ENCODE results near the gene LAMTOR5. TPM values are rescaled to one million over a fixed set of nuclear protein-coding genes. Genes with fewer than 3 reads are reported as not detected.

Gene LAMTOR5
- total RNA-seq, 1 experiment from 2014 or later, result 189 TPM

- peak; percentile 70 for DNase-seq (ENCODE audit: low read depth)
Measured at GRCh38 chr1:110390096-110390495, 17.4 kb downstream of the LAMTOR5 start.

DNA sequence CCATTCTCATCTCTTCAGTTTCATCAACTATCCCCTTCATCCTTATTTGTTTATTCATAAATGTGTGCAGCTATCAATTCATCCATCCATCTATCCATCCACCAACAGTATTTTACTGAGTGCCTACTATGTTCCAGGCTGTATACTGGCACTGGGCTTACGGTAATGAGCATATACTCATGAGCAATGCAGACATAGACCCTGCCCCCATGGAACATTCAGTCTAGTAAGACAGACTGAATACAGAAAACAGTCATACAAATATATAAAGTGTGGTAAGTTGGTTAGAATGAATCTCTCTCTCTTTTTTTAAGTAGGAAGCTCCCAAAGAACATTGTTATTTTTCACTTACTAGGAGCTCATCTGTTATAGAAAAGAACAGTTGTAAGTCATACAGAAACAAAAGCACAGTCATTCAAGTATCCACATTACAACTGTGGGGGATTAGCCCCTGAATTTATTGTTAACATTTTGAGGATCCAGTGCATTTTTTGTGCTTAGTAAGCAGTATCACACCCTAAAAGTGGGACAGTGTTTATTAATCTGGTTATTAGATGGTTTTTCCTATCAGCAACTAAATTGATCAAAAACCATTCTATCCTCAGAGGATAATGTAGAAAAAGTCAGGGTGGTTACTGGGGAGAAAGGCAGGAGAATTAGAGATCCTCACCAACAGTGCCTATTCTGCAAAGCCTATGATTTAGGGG is 20.3 kb downstream of the LAMTOR5 start:
- DNase-seq (ENCODE audit: low read depth), result no peak

GRCh38 chr1:110385369-110385768 is 22.1 kb downstream of the LAMTOR5 start:
- DNase-seq (ENCODE audit: low read depth), result no peak

DNA sequence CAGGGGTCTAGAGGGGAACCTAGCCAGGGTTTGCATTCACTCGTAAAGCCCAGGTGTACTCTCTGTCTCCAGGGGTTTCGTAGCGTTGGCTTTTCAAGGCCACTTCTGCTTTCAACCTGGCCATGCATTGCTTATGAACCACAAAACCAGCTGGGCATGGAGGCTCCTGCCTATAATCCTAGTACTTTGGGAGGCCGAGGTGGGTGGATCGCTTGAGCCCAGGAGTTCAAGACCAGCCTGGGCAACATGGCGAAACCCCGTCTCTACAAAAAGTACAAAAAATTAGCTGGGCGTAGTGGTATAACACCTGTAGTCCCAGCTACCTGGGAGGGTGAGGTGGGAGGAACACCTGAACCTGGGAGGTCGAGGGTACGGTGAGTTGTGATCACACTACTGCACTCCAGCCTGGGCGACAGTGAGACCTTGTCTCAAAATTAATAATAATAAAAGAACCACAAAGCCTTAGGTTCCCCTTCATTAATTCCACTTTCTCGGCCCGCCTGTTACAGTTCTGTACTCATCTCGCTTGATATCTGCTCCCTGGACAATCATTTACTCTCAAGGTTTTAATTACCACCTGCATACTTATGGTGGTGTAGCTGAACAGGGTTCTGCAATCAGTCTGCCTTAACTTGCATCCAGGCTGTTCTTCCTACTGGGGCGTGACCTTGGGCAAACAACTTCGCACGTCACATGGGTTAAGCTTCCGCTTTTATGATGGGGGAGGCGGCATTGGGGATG is 22.7 kb downstream of the LAMTOR5 start:
- DNase-seq (ENCODE audit: low read depth), result no peak

DNA sequence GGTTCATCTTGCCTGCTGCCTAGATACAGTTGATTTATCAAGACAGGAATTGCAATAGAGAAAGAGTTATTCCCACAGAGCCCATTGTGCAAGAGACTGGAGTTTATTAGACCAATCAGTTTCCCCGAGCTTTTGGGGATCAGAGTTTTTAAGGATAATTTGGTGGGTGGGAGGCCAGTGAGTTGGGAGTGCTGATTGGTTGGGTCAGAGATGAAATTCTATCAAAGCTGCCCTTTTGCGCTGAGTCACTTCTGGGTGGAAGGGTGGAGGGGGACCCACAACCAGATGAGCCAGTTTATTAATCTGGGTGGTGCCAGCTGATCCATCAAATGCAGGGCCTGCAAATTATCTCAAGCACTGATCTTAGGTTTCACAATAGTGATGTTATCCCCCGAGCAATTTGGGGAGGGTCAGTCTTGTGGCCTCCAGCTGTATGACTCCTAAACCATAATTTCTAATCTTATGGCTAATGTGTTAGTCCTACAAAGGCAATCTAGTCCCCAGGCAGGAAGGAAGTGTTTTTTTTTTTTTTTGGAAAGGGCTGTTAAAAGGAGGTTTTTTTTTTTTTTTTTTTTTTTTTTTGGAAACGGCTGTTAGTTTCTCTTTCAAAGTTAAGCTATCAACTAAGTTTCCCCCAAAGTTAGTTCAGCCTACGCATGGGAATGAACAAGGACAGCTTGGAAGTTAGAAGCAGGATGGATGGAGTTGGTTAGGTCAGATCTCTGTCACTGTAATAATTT is 24.1 kb downstream of the LAMTOR5 start:
- peak; percentile 23 for DNase-seq (ENCODE audit: low read depth)

DNA sequence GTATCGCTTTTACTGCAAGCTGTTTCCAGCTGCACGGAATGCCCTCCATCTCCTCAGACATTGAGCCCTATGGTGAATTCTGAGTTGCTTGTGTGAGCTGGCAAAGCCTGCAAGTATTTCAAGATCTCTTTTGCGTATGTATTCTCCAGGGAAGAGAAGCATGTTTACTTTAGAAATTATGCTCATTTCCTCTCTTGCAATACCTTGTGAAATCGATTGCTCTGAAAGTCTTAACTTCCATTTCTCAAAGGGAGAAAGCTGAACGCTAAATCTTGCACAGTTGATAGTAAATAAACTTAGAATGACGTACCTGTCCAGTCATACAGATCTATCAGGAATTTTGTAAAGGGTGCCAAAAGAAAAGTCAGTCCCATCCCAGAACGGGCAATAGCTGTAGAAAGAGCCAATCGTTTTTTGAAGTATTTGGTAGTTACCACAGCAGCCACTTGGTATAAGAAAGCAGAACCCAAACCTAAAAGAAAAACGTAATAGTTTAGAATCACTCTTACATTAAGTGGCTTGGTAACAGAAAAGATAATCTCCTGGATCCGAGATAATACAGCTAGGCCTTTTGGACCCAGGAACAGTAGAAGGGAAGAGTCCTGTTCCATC is 26.7 kb downstream of the LAMTOR5 start:
- DNase-seq (ENCODE audit: low read depth), result no peak

- DNase-seq (ENCODE audit: low read depth), result no peak
Measured at GRCh38 chr1:110375490-110375889, 32.0 kb downstream of the LAMTOR5 start.

DNA sequence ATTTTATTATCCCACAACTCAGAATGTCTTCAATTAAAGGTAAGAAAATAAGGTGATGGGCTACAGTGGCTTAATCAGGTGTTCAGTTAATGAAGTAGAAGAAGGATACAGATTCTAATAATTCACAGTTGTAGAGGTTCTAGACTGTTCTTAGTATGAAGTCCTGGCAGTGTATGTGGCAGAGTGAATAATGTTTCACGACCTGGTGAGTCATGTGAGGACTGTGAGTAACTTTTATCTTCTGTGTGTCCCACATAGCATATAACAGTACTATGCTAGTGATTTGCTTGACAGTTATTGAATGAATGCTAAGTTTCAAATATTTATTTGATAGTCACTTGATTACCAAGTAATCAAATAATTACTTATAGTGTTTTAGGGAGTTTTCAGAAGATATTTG is 36.7 kb downstream of the LAMTOR5 start:
- peak; percentile 67 for DNase-seq (ENCODE audit: low read depth)

- no peak for DNase-seq (ENCODE audit: low read depth)
Measured at GRCh38 chr1:110364221-110364620, 43.3 kb downstream of the LAMTOR5 start.

DNA sequence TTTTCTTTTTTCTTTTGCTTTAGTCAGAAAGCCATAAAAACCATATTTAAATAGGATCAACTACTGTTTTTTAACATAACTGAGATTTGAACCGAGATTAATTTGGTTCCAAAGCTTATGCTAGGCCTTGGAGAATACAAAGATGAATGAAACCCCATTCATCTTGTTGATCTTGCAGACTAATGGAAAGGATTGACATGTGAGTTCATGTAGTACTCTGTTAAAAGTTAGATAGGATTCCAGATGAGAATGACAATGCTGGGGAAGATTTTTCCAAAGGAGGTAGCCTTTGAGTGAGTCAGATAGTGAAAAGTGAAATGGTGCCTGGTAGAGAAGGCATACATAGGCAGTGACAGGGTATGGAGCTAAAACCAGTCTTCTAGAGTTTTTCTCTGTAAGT is 45.6 kb downstream of the LAMTOR5 start:
- no peak for DNase-seq (ENCODE audit: low read depth)

GRCh38 chr1:110360431-110360830 is 47.1 kb downstream of the LAMTOR5 start:
- no peak for DNase-seq (ENCODE audit: low read depth)

DNA sequence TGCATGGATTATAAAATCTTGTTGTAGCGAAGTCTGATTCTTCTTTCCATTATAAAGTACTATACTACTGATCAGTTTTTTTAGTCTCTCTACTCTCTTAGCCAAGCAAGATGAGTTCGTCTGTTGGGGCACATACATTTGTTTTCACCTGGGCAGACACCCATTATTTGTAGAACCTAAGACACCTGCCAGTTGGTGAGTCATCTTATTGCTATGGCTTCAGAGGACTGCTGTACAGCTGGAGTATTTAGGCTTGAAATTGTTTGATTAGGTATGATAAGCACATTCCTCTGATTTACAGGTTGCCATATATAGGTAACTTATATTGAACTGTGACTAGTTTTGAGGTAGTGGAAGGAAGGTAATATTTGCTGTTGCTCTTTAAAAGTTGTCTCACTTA is 51.1 kb downstream of the LAMTOR5 start:
- no peak for DNase-seq (ENCODE audit: low read depth)

- DNase-seq (ENCODE audit: low read depth), result no peak
Measured at GRCh38 chr1:110355321-110355720, 52.2 kb downstream of the LAMTOR5 start.

Other genes with a start within 250 kb of the LAMTOR5 start
- 5.1 and 5.5 TPM in 2 replicates for gene KCNC4, start 197.4 kb downstream of the LAMTOR5 start, total RNA-seq (2014; rRNA removed; shearing (Covaris generic))
- gene RBM15, start 68.3 kb downstream of the LAMTOR5 start, total RNA-seq (2014; rRNA removed; shearing (Covaris generic)), result 39.1 and 39.7 TPM in 2 replicates
- gene SLC16A4, start 16.7 kb downstream of the LAMTOR5 start, total RNA-seq (2014; rRNA removed; shearing (Covaris generic)), result 3.9 and 6.8 TPM in 2 replicates
- gene PROK1, start 43.5 kb upstream of the LAMTOR5 start, total RNA-seq (2014; rRNA removed; shearing (Covaris generic)), result not detected in 2 replicates
- not detected in 2 replicates for gene KCNA10, start 111.5 kb upstream of the LAMTOR5 start, total RNA-seq (2014; rRNA removed; shearing (Covaris generic))
- gene KCNA2, start 198.7 kb upstream of the LAMTOR5 start, total RNA-seq (2014; rRNA removed; shearing (Covaris generic)), result 0.15 and 0.17 TPM in 2 replicates